Amygdala (tissue), 56 donors: ENCODE measurements around the gene PRR11.
"Not testable (repeated sequence)": the region's sequence is repeated elsewhere in the genome, so short reads cannot be mapped to it uniquely, and the experiment has no call there.

Experiments
- DNase-seq, 56 donors: peaks; one replicate each; lab custom pipeline; 2025; lab: John Stamatoyannopoulos, UW

PRR11 gene

DNA sequence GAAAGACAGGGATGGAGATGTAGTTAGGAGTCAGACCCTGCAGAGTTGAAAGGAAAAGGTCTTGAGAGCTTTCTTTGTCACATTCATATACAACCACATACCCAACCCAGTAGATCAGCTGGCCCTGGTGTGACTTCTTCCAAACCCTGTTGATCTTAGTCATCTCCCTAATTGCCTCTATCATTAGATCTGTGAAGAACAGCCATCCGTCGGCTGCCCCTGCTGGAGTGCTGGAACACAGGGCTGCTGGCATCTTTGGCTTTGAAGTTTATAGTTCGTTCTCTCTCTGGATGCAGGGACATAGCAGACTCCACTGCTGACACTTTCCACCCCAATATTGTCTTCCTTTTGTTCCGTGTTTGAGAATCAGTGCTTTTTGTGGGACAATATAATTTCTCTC is 43.9 kb downstream of the PRR11 start:
- no peak for DNase-seq

DNA sequence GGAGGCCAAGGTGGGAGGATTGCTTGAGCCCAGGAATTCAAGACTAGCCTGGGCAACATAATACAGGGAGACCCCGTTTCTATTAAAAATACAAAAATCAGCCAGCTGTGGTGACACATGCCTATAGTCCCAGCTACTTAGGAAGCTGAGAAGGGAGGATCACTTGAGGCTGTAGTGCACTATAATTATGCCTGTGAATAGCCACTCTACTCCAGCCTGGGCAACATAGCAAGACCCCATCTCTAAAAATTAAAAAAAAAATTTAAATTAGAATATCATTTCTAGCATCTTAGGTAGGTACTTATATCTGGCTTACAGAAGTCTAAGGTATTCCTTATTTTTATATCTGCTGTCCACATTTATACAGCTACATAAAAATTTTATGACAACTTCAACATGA is 46.8 kb downstream of the PRR11 start:
- DNase-seq, result no peak

DNA sequence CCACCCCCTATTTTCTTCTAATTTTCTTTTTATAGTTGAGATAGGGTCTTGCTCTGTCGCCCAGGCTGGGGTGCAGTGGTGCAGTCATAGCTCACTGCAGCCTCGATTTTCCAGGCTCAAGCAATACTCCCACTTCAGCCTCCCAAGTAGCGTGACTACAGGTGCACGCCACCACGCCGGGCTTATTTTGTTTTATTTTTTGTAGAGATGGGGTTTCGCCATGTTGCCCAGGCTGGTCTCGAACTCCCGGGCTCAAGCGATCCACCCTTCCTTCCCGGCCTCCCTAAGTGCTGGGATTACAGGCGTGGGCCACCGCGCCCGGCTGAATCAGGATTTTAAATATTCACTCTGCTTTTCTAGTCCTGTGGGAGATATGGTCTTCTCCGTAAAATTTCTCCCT is 63.8 kb downstream of the PRR11 start:
- no peak for DNase-seq

DNA sequence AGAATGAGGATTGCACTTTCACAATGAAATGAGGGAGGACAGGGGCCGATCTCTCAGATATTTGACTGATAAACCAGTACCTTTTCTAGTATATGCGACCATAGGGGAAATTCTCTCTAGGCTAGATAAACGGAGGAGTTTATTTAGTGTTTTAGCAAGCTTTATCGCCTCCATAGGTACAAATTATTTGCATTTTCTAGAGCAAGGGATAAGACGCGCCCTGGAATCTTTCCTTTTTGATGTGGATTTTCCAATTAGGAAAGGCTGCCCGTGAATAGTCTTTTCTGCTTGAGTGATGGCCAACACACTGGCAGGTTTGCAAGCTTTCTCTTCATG is 64.4 kb downstream of the PRR11 start:
- no peak for DNase-seq

DNA sequence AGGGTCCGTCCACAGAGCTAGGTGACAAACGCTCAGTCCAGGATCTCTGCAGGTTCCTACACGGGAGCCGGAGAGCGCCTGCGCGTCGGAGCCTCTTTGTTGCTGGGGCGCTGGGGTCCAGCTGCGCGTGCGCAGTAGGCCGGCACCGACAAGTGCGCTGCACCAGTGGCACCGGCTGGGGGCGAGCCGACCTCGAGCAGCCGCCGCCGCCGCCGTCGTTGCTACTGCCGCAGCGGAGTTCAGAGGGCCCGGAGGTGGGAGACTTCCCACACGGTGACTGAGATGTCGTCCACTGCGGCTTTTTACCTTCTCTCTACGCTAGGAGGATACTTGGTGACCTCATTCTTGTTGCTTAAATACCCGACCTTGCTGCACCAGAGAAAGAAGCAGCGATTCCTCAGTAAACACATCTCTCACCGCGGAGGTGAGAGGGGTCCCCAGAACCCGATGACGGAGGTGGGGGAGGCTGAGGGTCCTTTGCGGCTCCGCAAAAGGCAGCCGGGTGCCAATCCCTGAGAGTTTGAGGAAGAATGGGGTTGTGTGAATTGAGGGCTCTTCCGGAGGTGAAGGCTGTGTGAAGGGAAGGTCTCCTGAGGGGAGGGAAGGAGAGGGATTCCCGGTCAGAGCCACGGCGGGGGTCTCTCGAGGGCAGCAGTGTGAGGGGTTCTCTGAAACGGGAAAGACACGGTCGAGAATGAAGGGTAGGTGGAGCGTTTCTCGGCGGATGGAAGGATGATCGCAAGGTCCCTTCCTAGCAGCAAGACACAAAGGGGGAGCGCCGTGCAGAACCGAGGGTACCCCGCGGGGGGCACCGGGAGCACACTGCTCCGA is 65.0 kb downstream of the PRR11 start, which contains the start of gene GDPD1:
TSS of gene GDPD1 (plus strand) at position 184 of the 831 bp plus-strand sequence. CDS start at position 283, 99 bp downstream.
- peak; percentile 44 to 97 (median 89) for DNase-seq

DNA sequence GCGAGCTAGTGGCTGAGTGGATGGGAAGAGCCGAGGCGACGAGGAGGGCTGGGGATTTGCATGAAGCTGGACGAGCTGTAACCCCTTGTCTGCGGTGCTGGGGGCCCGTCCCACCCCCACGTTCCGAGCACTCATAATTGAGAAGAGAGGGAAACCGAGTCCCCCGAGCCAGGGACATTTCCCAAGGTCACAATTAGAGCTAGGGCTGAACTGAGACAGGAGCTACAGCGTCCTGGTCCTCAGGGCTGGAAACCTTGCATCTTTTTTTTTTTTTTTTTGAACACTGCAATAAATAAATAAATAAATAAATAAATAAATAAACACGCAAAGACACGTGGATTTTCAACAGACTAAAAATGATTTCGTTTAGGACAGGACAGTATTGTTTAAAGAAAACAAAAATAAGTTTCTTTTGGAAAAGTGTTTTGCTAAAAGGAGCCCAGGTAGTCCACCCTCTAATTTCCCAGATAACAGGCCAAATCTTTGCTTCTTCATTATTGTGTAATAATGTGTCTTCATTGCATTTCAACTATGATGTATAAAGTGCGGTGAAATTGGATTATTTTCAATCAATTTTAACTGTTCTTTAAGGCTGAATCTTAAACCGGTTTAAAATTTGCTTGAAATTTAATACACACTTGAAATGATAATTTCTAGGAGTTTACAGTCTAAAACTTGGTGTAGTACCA is 65.8 kb downstream of the PRR11 start:
- peak in 12 of 56 donors; percentile 8 to 60 (median 34) for DNase-seq

DNA sequence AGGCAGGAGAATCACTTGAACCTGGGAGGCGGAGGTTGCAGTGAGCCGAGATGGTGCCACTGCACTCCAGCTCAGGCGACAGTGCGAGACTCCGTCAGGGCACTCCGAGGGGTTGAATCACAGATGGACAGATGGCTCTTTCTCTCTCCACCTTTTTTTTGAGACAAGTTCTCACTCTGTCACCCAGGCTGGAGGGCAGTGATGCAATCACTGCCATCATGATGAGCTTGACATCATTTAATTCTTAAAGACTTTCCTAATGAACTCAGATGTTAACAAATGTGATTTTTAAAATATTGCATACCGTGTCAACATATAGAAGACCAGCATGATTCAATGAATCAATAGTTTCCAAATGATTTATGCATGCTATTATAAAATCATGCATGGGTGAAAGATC is 68.3 kb downstream of the PRR11 start:
- no peak for DNase-seq

DNA sequence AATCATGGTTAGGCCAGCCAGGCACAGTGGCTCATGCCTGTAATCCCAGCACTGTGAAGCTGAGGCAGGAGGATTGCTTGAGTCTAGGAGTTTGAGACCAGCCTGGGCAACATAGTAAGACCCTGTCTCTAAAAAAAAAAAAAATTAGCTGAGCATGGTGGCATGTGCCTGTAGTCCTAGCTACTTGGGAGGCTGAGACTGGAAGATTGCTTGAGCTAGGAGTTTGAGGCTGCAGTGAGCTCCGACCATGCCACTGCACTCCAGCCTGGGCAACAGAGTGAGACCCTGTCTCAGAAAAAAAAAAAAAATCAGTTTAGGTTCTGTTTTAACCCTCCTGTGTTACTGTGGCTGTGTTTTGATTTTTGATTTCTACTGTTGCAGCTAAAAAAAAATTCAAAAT is 73.0 kb downstream of the PRR11 start:
- not testable (repeated sequence) for DNase-seq

DNA sequence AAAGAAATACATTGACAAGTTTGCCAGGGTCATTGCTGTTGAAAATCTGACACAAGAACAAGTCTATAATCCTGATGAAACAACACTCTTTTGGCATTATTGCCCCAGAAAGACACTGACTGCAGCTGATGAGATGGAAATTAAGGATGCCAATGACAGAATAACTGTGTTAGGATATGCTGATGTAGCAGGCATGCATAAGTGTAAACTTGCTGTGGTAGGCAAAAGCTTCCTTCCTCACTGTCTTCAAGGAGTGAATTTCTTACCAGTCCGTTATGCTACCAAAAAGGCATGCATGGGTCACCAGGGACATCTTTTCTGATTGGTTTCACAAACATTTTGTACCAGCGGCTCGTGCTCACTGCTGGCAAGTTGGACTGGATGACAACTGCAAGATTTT is 75.2 kb downstream of the PRR11 start:
- DNase-seq, result no peak

DNA sequence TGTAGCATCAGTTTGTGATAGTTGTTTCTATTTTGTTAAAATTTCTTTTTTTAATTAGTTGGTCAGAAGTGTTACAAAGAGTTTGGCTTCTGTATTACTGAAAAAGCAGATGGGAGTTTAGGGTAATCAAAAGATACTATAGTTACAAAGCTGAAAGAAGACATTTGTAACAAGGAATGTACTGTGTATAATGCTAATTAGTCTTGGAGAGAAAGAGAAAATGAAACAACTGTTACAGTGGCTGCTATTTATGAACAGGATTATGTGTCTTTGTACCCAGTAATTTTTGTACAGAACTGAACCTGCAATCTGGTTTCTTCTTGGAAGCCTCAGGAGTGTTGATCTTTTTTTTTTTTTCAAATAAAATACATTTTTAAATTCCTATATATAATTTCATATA is 79.1 kb downstream of the PRR11 start:
- DNase-seq, result no peak

DNA sequence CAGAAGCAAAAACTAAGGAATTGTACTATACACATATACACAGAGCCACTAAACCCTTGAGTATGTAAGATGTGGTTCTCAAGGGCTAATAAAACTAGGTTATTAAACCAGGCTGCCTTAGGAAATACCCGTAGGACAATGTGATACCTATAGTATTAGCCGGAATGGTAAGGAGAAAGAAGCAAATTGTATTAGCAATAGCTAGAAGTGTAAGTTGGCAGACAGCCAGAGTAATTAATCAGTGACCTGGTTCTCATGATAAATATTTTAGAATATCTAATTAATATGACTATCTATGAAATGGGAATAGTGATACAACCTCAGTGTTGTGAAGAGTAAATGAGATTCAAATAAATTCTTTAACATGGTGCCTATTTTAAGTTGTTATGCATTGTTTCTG is 83.4 kb downstream of the PRR11 start:
- no peak for DNase-seq

DNA sequence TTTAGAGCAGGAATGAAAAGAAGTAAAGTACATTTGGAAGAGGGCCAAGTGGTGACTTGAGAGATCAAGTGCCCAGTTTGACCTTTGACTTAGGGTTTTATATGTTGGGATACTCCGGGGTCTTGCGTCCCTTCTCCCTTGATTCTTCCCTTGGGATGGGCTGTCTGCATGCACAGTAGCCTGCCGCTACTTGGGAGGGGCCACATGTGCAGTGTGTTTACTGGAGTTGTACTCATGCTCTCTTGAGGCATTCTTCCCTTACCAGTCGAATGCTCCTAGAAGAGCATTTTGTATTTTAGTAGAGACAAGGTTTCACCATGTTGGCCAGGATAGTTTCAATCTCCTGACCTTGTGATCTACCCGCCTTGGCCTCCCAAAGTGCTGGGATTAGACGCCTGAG is 88.5 kb downstream of the PRR11 start:
- no peak for DNase-seq
